CD4-positive, alpha-beta T cell treated with Interleukin-6 at 100 ng/mL for 8 hours (primary cell): ENCODE measurements around the gene ZNF609.
A peak's percentile ranks its signal among the peaks of the same experiment; 100 is the strongest.
"Not testable (repeated sequence)": the region's sequence is repeated elsewhere in the genome, so short reads cannot be mapped to it uniquely, and the experiment has no call there.

Experiments
- DNase-seq: peaks from one replicate; pipeline ENCODE4 v3.0.0-alpha.2; 2020; ENCODE audit warnings: mixed read lengths, low spot score

Gene ZNF609

DNA sequence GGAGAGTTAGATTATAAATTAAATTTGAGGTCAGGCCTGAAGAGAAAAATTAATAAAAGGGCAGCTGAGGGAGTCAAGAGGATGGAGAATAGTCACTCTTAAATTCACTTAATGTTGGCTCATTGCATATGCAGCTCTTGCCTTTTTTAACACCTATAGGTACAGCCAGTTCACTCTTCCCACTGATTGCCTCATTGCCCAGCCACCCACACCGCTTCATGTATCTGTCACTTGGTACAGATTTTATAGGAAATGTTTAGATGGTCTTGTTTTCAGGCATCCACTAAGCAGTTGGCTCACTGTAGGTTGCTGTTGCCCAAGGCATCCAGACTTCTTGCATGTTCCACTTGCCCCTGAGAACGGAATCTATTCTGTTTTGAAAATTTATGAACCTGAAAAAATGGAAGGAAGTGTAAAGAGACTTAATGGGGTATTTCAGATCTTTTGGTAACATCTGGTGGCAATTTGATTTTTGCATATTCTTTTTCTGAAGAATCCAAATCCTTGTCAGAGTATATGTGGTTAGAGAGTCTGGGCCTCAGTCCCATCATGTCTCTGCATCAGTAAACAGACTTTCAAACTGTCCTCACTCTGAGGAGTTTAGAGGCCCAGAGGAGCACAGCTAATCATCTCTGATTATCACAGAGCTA lies 163.1 kb downstream of the ZNF609 start:
- no peak for DNase-seq

DNA sequence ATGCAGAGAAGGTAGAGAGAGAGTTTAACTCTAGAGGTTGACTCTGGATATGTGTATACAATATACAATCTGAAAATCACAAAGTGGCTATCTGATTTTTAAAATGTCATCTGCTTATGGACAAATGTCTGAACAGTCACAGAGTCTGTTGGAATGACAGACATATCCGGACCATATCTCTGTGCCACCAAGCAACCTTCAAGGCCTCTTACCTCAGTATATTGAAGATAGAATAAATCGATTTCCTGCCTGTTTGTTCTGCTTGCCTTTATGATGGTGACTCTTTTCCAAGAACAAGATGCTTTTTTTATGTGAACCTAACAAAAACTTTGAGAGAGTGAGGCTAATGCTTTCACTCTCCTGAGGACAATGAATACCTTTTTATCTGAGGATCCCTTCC lies 163.9 kb downstream of the ZNF609 start:
- peak; percentile 15 for DNase-seq

DNA sequence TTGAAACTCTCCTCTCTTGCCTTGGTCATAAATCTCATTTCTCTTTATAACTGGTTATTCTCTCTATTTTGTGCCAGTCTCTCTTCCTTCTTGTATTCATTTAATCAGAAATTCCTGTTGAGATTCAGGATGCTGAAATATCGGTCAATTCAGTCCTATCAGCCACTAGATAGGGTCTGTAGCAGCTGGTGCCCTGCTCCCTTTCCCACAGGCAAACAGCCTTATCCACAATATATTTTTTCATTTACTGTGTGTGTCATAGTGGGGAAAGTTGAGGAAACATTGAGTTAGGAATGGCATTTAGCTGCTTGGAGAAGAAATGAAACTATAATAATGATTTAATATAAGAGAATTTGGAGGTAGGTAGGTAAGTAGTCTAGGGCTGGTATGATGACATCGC lies 168.7 kb downstream of the ZNF609 start:
- DNase-seq: no peak

DNA sequence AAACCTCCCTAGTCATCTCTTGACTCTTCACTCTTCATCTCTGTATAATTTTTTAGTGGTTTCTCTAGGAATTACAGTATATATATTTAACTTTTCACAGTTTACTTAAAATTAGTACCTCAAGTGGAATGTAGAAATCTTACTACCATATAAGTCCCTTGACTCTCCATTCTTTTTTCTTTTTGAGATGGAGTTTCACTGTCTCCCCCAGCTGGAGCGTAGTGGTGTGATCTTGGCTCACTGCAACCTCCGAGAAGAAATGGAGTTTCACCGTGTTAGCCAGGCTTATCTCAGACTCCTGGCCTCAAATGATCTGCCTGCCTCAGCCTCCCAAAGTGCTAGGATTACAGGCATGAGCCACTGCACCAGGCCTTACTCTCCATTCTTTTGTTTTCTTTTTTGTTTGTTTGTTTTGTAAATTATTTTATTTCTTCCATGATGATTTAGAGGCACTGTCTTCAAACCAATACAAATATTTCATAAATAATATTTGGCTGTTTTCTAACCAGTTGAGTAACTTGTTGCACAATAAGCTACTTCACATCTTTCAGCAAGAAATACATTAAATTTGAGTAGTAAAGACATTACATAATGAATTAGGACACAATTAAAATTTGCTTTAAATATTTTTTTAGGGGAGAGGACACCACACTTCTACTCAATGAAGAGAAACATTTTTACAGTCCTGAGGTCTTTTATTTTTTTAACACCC lies 170.2 kb downstream of the ZNF609 start:
- no peak for DNase-seq

DNA sequence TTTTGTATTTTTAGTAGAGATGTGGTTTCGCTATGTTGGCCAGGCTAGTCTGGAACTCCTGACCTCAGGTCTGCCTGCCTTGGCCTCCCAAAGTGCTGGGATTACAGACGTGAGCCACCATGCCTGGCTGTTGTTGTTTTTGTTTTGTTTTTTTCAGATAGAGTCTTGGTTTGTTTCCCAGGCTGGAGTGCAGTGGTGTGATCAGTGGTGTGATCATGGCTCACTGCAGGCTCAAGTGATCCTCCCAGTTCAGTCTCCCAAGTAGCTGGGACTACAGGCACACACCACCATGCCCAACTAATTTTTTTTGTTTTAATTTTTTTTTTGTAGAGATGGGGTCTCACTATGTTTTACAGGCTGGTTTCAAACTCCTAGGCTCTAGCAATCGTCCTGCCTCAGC lies 172.3 kb downstream of the ZNF609 start:
- not testable (repeated sequence) for DNase-seq

DNA sequence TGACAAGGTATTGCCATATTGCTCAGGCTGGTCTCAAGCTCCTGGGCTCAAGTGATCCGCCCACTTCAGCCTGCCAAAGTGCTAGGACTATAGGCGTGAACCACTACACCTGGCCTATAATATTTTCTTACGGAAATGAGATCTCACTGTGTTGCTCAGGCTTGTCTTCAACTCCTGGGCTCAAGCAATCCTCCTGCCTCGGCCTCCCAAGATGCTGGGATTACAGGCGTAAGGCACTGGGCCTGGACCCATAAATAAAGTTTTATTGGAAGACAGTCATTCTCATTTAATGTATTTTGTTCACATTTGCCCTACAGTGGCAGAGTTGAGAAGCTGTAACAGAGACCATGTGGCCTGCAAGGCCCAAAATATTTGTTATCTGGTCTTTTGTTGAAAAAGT lies 173.0 kb downstream of the ZNF609 start:
- no peak for DNase-seq

DNA sequence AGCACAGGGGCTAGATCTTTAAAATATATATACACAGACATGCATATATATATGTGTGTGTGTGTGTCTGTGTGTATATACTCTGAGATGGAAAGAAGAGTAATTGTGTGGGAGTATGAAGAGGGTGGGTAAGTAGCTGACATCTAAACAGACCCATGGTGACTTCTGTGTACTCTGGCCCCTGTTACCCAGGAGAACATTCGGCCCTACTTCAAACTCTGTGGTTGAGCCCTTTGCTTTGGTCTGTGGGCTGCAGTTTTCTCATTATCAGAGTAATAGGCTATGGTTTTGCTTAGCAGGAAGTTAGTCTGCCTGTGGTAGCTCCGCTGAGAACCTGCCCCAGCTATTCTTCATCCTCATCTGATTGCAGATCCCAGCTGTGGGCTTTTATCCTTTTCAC lies 173.6 kb downstream of the ZNF609 start:
- peak; percentile 42 for DNase-seq

DNA sequence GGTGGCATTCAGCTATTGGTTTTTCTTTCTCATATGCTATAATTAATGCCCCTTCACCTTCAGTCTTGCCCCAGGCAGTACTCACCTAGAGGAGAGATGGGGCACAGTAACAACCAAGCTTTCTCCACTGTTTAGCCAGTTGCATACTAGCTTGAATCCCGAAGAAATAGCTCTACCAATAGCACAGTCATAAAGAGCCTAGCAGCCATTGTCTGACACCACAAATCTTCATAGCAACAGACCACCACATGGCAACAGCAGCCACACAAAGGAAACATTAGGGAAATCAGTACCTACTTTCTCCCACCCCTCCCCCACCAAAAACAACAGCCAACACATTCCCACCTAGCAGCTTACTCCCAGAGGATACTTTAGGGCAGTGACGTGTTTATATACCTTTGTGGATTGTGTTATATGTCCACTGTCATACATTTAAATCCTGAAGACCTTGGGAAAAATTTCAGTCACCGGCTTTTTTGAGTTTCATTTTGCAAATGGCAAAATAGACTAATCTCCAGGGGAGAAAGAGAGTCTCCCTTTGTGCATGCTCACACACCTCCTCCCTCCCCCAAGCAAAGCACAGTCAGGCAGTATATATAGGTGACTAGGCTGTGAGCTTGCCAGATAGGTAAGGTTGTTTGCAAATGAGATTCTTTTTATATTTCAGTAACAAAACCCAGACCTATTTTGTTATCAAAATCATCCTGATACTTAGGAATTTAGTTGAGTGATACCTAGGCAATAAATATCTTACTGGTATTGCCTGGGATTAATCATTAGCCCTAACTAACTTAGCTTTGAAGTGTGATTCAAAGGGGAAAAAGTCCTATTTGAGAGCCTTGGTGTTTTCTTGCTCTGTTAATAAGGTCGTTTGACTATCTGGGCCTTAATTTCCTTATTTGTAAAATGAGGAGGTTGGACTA lies 174.5 kb downstream of the ZNF609 start:
- no peak for DNase-seq

DNA sequence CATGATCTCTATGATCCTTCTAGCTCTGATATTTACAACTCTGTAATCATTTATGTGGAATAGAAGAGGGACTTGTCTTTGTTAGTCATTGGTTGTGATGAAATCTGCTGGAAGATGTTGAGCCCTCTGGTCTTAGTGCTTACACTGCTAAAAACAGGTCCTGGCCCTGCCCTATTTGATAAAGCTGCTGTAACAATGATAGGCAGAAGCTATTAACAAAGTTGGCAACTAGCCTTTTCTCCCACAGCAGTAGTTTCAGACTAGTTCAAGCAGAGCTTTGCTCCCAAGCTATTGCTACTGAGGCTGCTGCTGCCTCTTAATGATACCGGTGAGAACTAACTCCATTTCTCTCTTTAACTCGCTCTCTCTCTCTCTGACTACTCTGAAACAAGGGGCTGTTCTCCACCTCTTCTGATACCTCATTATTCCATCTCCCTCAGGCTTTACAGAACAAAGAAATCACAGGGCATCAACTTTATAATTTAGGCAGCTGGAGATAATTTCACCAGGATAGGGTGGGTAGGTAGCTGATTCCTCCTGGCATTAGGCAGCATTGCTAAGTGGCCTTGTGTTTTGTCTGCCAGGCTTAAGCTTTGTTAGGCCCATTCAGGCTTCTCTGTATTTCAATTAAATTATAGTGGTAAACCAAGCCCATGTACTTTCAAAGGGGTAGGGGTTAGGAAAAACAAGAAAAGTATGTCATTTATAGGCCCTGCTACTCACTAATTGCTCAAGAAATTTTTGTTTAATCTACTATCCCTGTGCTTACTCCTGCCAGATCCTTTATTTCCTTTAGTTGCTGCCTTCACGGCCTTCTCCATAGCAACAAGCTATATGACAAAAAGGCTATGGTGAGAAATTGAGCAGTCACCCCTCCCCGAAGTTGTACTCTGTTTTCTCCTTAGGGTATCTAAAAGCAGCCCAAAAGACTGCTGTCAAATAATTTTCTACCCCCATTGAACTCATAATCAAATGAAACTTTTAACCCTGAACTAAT lies 175.4 kb downstream of the ZNF609 start:
- DNase-seq: no peak

DNA sequence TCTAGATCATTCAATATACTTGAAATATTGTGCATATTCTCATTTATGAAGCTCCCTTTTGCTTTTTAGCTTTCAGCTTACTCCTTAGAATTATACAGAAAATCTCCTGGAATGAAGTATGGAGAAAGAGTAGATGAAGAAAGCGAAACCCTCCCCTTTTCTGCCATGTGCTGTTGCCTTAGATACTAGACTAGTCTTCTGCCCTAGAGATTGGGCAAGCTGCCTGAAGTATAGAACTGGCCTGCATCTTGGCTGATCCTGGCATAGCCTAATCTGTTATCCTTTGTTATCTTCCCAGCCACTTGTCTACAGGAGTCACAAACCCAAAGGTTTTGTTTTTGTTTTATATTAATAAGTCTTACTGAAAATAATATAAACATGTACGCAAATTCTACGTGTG lies 176.2 kb downstream of the ZNF609 start:
- DNase-seq: no peak

DNA sequence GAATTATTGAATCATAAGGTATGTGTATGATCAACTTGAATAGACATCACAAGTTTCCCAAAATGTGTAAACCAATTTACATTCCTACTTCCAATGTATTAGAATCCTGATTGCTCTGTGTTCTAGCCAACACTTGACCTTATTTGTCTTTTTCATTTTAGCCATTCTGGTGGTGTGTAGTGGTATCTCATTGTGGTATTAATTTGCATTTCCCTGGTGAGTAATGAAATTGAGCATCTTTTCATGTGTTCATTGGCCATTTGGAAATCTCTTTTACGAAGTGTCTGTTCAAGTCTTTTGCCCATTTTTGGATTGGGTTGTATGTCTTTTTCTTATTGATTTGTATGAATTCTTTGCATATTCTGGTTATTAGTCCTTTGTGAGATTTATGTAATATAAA lies 177.0 kb downstream of the ZNF609 start:
- no peak for DNase-seq

DNA sequence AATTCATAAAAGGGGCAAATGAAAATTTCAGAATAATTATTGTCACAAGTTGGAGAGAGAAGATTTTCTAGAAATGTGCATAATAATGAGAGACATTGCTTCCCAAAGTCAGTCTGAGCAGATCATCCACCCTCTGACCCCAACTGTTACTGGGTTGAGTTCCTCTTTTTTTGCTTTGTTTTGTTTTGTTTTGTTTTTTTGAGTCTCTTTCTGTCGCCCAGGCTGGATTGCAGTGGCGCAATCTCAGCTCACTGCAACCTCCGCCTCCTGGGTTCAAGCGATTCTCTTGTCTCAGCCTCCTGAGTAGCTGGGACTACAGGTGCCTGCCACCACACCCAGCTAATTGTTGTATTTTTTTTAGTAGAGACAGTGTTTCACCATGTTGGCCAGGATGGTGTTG lies 179.4 kb downstream of the ZNF609 start:
- DNase-seq: not testable (repeated sequence)

DNA sequence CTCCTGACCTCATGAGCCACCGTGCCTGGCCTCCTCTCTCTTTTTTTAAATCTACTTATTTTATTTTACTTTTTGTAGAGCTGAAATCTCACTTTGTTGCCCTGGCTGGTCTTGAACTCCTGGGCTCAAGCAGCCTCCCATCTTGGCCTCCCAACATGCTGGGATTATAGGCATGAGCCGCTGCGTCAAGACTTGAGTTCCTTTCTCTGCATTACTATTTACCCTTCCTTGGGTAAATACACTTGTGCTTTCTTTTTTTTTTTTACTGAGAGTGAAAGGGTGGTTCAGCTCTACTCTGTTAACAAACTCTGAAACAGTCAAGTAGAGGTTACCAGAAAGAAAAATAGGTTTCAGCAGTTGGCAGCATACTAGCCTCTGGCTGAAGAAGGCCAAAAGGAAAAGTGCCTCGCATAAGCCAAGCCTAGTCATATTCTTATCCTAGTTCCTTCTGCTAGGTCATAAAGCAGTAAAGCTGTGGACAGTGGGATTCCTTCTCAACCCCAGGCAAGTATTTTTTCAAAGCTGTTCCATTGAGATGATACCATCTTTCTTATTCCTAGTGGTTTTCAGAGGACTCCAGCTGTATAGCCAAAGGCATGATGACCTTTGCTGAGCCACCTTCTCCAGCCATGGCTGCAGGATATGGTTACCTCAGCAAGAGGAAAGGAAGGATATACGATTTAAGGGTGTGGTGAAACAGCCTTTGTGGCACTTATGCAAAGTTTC lies 179.9 kb downstream of the ZNF609 start:
- no peak for DNase-seq

DNA sequence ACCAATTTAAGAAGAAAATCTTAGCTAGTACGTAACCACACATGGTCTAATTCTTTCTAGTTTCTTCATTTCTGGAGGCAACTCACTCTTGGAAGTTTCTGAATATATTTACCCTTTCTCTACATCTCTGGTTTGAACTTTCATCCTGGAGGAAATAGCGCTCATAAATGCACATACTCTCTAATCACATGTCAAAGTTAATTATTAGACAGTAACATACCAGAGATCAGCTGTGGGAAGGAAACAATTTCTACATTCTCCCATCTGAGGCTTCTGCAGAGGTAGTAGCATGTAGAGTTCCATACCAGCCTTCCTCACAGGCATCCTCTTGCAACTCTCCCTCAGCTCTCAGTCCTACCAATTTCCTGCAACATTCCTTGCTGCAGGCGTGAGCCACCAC lies 182.5 kb downstream of the ZNF609 start:
- DNase-seq: no peak

DNA sequence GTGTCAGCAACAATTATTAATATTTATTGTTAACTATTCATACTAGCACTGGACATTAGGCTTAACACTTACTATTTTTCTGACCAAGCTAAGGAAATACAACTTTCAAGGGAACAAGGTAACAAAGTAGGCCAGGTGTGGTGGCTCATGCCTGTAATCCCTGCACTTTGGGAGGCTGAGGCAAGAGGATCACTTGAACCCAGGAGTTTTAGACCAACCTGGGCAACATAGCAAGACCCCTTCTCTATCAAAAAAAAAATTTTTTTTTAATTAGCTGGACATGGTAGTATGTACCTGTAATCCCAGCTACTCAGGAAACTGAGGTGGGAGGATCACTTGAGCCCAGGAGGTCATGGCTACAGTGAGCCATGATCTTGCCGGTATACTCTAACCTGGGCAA lies 183.3 kb downstream of the ZNF609 start:
- DNase-seq: no peak

DNA sequence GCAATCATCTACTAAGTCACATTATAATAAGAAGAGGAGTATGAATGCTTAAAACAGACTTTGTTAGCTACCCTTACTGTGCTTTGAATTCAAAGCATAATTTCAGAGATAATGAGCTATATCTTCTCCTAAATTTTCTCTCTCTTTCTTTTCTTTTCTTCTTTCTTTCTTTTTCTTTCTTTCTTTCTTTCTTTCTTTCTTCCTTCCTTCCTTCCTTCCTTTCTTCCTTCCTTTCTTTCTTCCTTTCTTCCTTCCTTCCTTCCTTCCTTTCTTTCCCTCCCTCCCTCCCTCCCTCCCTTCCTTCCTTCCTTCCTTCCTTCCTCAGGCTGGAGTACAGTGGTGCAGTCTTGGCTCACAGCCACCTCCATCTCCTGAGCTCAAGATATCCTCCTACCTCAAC lies 184.4 kb downstream of the ZNF609 start:
- not testable (repeated sequence) for DNase-seq

DNA sequence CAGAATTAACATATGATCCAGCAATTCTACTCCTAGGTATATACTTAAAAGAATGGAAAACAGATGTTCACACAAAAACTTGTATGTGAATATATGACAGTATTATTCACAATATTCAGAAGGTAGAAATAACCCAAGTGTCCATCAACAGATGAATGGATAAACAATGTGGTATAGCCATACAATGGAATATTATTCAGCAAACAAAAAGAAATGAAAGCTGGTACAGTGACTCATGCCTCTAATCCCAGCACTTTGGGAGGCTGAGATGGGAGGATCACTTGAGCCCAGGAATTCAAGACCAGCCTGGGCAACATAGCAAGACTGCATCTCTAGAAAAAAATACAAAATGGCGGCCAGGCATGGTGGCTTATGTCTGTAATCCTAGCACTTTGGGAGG lies 185.6 kb downstream of the ZNF609 start:
- DNase-seq: no peak

DNA sequence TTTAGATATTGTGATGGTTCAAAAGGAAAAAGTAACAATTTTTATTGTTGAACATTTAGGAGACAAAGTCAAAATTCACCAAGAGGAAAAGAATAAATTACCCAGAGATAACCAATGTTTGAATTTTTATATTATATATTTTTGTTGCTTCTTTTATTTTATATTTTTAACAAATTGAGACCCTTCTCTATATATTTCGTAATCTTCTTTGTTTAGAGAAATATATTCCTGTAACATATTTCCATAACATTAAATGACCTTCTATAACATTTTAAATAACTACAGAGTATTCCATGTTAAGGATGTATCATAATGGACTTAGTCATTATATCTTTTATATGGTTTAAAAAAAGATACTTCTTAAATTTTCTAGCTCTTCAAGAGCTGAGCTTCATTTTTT lies 187.0 kb downstream of the ZNF609 start:
- DNase-seq: no peak

DNA sequence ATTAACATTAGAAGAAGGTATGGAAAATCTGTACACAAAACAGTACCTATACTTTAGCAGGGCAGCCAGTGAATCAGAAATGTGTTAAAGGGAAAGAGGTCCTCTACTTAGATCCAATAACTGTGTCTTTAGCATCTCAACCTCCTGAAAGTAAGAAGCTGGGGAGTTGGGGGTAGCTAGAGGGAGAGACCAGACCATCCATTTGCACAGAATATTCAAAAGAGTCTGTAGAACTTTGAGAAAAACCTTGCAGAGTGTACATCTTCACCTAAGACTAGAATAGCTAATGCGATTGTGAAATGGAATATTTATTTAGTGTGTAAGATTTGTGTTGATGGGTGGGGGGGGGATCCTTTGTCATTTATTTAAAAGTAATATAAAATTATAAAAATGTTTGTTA lies 190.2 kb downstream of the ZNF609 start:
- DNase-seq: no peak

DNA sequence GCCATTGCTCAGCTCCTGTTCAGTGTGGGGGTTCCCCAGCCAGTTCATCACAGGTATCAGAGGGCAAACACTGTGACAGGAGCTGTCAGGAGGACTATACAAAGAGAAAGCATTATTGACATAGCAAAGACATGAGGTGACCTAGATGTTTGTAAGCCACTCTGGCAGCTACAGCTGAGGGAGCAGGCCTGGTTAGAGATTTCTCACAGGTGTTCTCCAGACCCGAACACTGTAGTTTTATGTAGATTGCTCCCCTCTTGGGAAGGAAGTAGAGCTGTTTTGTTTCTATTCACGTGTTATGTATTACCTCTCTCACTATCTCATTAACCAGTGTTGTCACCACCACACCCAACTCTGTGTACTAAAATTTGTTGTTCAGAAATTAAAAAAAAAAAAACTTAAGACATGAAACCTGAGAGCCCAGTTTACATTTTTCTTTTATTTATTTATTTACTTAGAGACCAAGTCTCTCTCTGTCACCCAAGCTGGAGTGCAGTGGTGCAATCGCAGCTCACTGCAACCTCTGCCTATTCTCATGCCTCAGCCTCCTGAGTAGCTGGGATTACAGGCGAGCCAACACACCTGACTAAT lies 191.3 kb downstream of the ZNF609 start:
- DNase-seq: peak; percentile 51

DNA sequence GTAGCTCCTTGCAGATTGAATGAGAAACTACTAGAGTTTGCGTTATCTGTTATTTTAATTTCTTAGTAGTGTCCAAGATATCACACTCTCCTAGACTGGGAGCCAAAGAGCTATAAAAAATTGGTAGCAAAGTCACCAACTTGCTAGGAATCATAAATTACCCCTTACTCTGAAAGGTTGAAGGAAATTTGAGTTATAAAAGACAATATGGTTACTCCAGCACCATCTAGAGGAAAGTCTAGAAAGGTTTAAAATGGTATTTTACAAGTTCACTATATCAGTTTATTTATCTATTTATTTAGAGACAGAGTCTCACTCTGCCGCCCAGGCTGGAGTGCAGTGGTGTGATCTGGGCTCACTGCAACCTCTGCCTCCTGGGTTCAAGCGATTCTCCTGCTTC lies 193.4 kb downstream of the ZNF609 start:
- no peak for DNase-seq
